Prostate gland (tissue), 2 donors: Measurements from ENCODE around the gene ITGA1.

ENCODE experiments used
- CTCF ChIP-seq, 4 experiments: fragments of 200-600 bp in 2 of 4; fragments of 450-650 bp in 2 of 4; sonication (generic) in 2 of 4; IDR thresholded peaks; 1 replicate in 3 of 4; 2 replicates in 1 of 4; pipeline ENCODE4 v1.5.1; 2016 to 2019; ENCODE audit warnings: antibody characterized with exemption in 4 of 4, mild to moderate bottlenecking in 2 of 4, moderate library complexity in 2 of 4
- POLR2A ChIP-seq: fragments of 450-650 bp; IDR thresholded peaks from one replicate; pipeline ENCODE4 v1.6.1; 2016; ENCODE audit warnings: antibody characterized with exemption, mild to moderate bottlenecking

- TF ChIP-seq CTCF (IDR thresholded peaks at IDR 0.05) (no peak), POLR2A (no peak)
These were observed 38.0 kb upstream of the ITGA1 start for GRCh38 chr5:52749666-52750065.
